ENCODE results near the gene PIKFYVE. TPM values are rescaled to one million over a fixed set of nuclear protein-coding genes. Genes with fewer than 3 reads are reported as not detected.
"Not testable (repeated sequence)": the region's sequence is repeated elsewhere in the genome, so short reads cannot be mapped to it uniquely, and the experiment has no call there.

PIKFYVE gene
- total RNA-seq, 1 experiment from 2014 or later: 26.4 TPM

DNA sequence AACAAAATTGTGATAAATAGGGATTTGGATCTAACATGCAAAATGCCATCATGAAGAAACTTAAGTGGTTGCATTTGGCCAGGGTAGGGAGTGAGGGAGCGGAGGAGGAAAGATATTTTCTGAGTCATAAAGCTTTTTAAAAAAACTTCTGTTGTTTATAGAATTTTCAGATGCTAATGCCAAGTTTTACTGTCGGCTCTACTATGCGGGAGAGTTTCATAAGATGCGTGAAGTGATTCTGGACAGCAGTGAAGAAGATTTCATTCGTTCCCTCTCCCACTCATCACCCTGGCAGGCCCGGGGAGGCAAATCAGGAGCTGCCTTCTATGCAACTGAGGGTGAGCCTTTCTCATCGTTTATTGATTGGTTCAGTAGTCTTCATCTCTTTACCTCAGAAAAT is 84.6 kb downstream of the PIKFYVE start:
- Mint-ChIP-seq H3K4me3 (ENCODE audit: low read depth, unreplicated experiment) (no peak overlapping the region), H3K9me3 (ENCODE audit: low read depth, unreplicated experiment) (no peaks in the 10 kb centered on the region), H3K27ac (ENCODE audit: unreplicated experiment) (no peak overlapping the region), H3K4me1 (ENCODE audit: low read depth, unreplicated experiment) (no peaks in the 10 kb centered on the region), H3K27me3 (ENCODE audit: unreplicated experiment) (no peaks in the 10 kb centered on the region), H3K36me3 (ENCODE audit: insufficient read depth, unreplicated experiment) (peaks cover 12% of the 10 kb centered on the region)
- intact Hi-C loops (cut with micrococcal nuclease; ENCODE audit: unreplicated experiment): no loop called here
- CTCF ChIA-PET: no interaction called here
- DNase-seq: no peak
- TF ChIP-seq, protein P1, sequence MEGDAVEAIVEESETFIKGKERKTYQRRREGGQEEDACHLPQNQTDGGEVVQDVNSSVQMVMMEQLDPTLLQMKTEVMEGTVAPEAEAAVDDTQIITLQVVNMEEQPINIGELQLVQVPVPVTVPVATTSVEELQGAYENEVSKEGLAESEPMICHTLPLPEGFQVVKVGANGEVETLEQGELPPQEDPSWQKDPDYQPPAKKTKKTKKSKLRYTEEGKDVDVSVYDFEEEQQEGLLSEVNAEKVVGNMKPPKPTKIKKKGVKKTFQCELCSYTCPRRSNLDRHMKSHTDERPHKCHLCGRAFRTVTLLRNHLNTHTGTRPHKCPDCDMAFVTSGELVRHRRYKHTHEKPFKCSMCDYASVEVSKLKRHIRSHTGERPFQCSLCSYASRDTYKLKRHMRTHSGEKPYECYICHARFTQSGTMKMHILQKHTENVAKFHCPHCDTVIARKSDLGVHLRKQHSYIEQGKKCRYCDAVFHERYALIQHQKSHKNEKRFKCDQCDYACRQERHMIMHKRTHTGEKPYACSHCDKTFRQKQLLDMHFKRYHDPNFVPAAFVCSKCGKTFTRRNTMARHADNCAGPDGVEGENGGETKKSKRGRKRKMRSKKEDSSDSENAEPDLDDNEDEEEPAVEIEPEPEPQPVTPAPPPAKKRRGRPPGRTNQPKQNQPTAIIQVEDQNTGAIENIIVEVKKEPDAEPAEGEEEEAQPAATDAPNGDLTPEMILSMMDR (IDR thresholded peaks at IDR 0.05; ENCODE audit: unreplicated experiment): no peak
- BruUV-seq (replicated peaks): no TSS peak

DNA sequence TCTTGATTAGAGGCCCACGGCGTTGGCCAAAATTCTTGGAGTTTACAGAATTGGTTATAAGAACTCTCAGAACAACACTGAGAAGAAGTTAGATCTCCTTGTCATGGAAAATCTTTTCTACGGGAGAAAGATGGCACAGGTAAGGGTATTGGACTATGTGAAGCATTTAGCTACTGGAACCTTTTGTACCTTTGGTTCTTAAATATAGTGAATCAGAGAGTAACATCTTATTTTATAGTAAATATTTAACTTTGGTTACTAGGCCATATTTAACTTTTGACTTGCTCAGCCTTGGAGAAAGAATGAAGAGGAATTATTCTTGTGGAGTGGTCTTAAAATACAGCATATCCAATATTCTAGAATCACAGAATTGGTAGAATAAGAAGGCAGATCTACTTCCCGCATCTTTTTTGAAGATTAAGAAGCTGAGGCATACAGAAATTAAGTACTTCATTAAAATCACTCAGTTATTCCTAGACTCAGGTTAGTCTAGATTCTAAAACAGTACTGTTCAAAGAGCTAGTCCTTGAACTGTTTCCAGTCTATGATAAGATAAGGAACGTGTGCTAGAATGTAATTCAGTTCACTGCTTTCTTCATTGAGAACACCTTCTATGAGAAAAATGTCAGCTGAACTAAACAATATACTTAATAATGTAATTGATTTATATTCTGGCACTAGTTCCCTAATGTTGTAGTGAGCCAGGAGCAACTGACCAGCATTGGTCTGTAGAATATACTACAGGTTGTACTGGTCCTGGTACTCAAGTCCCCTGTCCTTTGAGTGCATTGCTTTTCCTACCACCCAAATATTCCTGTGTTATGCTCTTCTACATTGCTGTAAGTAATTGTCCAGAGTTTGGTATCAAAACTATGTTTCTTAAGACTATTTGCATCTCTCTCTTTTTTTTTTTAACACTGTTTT is 86.9 kb downstream of the PIKFYVE start:
- intact Hi-C loops (cut with micrococcal nuclease; ENCODE audit: unreplicated experiment): no loop called here
- no peak for DNase-seq
- TF ChIP-seq, protein P1 (IDR thresholded peaks at IDR 0.05; ENCODE audit: unreplicated experiment): no peak
- no peaks in the 10 kb centered on the region for H3K4me1 Mint-ChIP-seq (ENCODE audit: low read depth, unreplicated experiment)
- peaks cover 12% of the 10 kb centered on the region for H3K36me3 Mint-ChIP-seq (ENCODE audit: insufficient read depth, unreplicated experiment)
- CTCF ChIA-PET: no interaction called here
- no peaks in the 10 kb centered on the region for H3K9me3 Mint-ChIP-seq (ENCODE audit: low read depth, unreplicated experiment)
- H3K27ac Mint-ChIP-seq (ENCODE audit: unreplicated experiment): no peak overlapping the region
- H3K4me3 Mint-ChIP-seq (ENCODE audit: low read depth, unreplicated experiment): no peak overlapping the region
- no TSS peak for BruUV-seq (replicated peaks)
- no peaks in the 10 kb centered on the region for H3K27me3 Mint-ChIP-seq (ENCODE audit: unreplicated experiment)

DNA sequence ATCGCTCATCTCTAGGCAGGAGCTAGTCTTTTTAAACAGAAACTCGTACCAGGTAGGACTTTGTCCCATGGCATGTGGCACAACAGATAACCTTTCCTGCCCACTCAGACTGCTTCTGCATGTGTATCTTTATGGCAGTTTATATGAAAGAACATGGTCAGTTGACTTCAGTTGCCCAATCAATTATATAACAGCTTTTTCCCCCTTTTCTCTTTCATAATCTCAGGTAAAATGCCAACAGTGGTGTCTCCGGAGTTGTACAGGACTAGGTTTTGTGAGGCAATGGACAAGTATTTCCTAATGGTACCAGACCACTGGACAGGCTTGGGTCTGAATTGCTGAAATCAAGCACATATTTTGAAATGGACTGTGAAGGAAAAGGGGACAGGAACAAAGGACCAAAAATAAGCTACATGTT is 88.9 kb downstream of the PIKFYVE start:
- H3K36me3 Mint-ChIP-seq (ENCODE audit: insufficient read depth, unreplicated experiment): peaks cover 17% of the 10 kb centered on the region
- TF ChIP-seq, protein P1 (IDR thresholded peaks at IDR 0.05; ENCODE audit: unreplicated experiment): no peak
- intact Hi-C loops (cut with micrococcal nuclease; ENCODE audit: unreplicated experiment): no loop called here
- no TSS peak for BruUV-seq (replicated peaks)
- no peaks in the 10 kb centered on the region for H3K9me3 Mint-ChIP-seq (ENCODE audit: low read depth, unreplicated experiment)
- no peaks in the 10 kb centered on the region for H3K27me3 Mint-ChIP-seq (ENCODE audit: unreplicated experiment)
- H3K4me3 Mint-ChIP-seq (ENCODE audit: low read depth, unreplicated experiment): no peak overlapping the region
- CTCF ChIA-PET: no interaction called here
- DNase-seq: no peak
- H3K27ac Mint-ChIP-seq (ENCODE audit: unreplicated experiment): no peak overlapping the region
- no peaks in the 10 kb centered on the region for H3K4me1 Mint-ChIP-seq (ENCODE audit: low read depth, unreplicated experiment)

GRCh38 chr2:208356420-208356819 is 90.4 kb downstream of the PIKFYVE start:
- not testable (repeated sequence) for H3K27ac Mint-ChIP-seq (ENCODE audit: unreplicated experiment); BruUV-seq (replicated peaks)
- H3K36me3 Mint-ChIP-seq (ENCODE audit: insufficient read depth, unreplicated experiment): peaks cover 13% of the 10 kb centered on the region

More at GRCh38 chr2:208356420-208356819, 90.4 kb downstream of the PIKFYVE start:
- DNase-seq; H3K4me1 Mint-ChIP-seq (ENCODE audit: low read depth, unreplicated experiment); CTCF ChIA-PET; H3K4me3 Mint-ChIP-seq (ENCODE audit: low read depth, unreplicated experiment); intact Hi-C loops (cut with micrococcal nuclease; ENCODE audit: unreplicated experiment); H3K9me3 Mint-ChIP-seq (ENCODE audit: low read depth, unreplicated experiment); H3K27me3 Mint-ChIP-seq (ENCODE audit: unreplicated experiment): not testable (repeated sequence)
